DND-41 (cell line): Measurements from ENCODE around the gene AKR1C3.

ENCODE experiments used
- CTCF ChIP-seq: IDR thresholded peaks from 2 replicates; pipeline ENCODE4 v1.5.1; 2012; ENCODE audit warnings: borderline replicate concordance, low read length, moderate library complexity, mild to moderate bottlenecking; ENCODE audit not compliant: poor library complexity, severe bottlenecking; ENCODE audit errors: extremely low read depth
- EZH2 ChIP-seq: IDR thresholded peaks from 3 replicates; pipeline ENCODE4 v1.6.1; 2012; ENCODE audit warnings: borderline replicate concordance, low read depth, mild to moderate bottlenecking, moderate library complexity, low read length, inconsistent platforms; ENCODE audit not compliant: severe bottlenecking

GRCh38 chr10:5045095-5045494 lies 49.1 kb upstream of the AKR1C3 start:
- TF ChIP-seq CTCF (no peak), EZH2 (no peak)
